Activated CD8-positive, alpha-beta memory T cell treated with anti-CD3 and anti-CD28 coated beads, Interleukin-2, amount 10 ng/mL, durations not matched to agents 7 days and 5 days (primary cell): ENCODE data around the gene CELA1. TPM values are rescaled to one million over a fixed set of nuclear protein-coding genes. Genes with fewer than 3 reads are reported as not detected.
"Not testable (repeated sequence)": the region's sequence is repeated elsewhere in the genome, so short reads cannot be mapped to it uniquely, and the experiment has no call there.

Experiments
- ATAC-seq: fragments of 150-1000 bp; cut with Tn5 transposase; one replicate; pipeline ENCODE4 v1.10.0; 2021; ENCODE audit warnings: moderate library complexity
- CTCF ChIA-PET: fragments of 350-600 bp; sonication (Branson Sonifier 250); formaldehyde crosslinking; loops from one replicate; lab custom pipeline; 2021; ENCODE audit warnings: antibody characterized with exemption; lab: Charles Lee
- DNase-seq: peaks from one replicate; pipeline ENCODE4 v3.0.0-alpha.2; 2020
- H3K27ac Mint-ChIP-seq: one replicate; pipeline ENCODE4 v1.8.0; 2021; ENCODE audit warnings: mild to moderate bottlenecking, mixed read lengths
- H3K27me3 Mint-ChIP-seq: one replicate; pipeline ENCODE4 v1.8.0; 2021; ENCODE audit warnings: mixed read lengths
- H3K36me3 Mint-ChIP-seq: one replicate; pipeline ENCODE4 v1.8.0; 2021; ENCODE audit warnings: mild to moderate bottlenecking, mixed read lengths
- H3K4me1 Mint-ChIP-seq: one replicate; pipeline ENCODE4 v1.8.0; 2021; ENCODE audit warnings: mixed read lengths
- H3K4me3 Mint-ChIP-seq: one replicate; pipeline ENCODE4 v1.8.0; 2021; ENCODE audit warnings: mild to moderate bottlenecking, moderate library complexity, mixed read lengths
- H3K9me3 Mint-ChIP-seq: one replicate; pipeline ENCODE4 v1.8.0; 2022; ENCODE audit warnings: low read depth, mixed read lengths
- total RNA-seq, 2 experiments: library from RNA; stranded (reverse); gene quantifications; one replicate each; pipeline ENCODE4 v1.2.3, GENCODE V29; 2021

CELA1 gene
- total RNA-seq, 2 experiments from 2014 or later, result not detected

DNA sequence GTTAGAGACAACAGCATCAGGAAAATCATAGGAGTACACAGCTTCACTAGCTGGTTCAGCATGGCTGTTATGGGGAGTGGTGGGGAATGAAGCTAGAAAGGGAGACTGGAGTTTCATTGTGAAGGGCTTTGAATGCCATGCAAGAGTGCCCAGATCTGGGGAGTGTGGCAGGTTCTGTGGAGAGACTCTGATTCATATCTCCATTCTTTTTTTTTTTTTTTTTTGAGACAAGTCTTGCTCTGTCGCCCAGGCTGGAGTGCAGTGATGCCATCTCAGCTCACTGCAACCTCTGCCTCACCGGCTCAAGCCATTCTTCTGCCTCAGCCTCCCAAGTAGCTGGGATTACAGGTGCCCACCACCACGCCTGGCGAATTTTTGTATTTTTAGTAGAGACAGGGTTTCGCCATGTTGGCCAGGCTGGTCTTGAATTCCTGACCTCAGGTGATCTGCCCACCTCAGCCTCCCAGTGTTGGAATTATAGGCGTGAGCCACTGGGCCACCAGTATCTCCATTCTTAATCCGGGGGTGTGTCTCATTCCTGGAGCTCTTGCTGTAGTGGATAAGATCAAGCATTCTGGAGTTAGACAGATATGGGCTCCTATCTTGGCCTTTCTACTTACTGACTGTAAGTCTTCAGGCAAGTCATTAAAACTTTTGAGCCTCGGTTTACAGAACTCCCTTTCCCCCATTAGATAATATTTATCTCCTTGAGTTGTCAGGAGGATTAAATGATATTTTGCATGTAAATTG is 28.2 kb downstream of the CELA1 start:
- DNase-seq, ATAC-seq, H3K27me3 Mint-ChIP-seq, H3K9me3 Mint-ChIP-seq: not testable (repeated sequence)
- CTCF ChIA-PET, result interaction anchor here (0.9 to 5.9 kb wide), 8 partner anchors 9 to 270 kb away, joined by 3 to 44 read pairs (median 4); partner anchors contain the start of genes LETMD1 and SMAGP
- Mint-ChIP-seq H3K36me3 (peaks cover 63% of the 10 kb centered on the region), H3K4me3 (peak overlapping the region; percentile 52), H3K27ac (peak overlapping the region; percentile 91), H3K4me1 (peaks cover 64% of the 10 kb centered on the region)

DNA sequence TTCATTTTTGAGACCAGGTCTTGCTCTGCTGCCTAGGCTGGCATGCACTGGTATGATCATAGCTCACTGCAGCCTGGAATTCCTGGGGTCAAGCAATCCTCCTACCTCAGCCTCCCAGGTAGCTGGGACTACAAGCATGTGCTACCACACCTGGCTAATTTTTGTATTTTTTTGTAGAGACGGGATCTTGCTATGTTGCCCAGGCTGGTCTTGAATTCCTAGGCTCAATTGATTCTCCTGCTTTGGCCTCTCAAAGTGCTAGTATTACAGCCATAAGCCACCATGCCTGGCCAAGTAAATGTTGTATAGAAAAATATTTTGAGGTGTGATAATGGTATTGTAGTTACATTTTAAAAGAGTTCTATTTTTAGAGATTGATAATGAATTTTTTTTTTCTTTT is 35.1 kb downstream of the CELA1 start:
- Mint-ChIP-seq H3K4me3 (no peak overlapping the region), H3K27ac (no peak overlapping the region), H3K36me3 (peaks cover 56% of the 10 kb centered on the region), H3K9me3 (no peaks in the 10 kb centered on the region), H3K4me1 (peaks cover 20% of the 10 kb centered on the region), H3K27me3 (no peaks in the 10 kb centered on the region)
- DNase-seq (no peak), ATAC-seq (no peak)
- CTCF ChIA-PET, result interaction anchor here (0.6 to 1.4 kb wide), 2 partner anchors 30 to 63 kb away, joined by 4 to 6 read pairs; no protein-coding TSS in a partner anchor

DNA sequence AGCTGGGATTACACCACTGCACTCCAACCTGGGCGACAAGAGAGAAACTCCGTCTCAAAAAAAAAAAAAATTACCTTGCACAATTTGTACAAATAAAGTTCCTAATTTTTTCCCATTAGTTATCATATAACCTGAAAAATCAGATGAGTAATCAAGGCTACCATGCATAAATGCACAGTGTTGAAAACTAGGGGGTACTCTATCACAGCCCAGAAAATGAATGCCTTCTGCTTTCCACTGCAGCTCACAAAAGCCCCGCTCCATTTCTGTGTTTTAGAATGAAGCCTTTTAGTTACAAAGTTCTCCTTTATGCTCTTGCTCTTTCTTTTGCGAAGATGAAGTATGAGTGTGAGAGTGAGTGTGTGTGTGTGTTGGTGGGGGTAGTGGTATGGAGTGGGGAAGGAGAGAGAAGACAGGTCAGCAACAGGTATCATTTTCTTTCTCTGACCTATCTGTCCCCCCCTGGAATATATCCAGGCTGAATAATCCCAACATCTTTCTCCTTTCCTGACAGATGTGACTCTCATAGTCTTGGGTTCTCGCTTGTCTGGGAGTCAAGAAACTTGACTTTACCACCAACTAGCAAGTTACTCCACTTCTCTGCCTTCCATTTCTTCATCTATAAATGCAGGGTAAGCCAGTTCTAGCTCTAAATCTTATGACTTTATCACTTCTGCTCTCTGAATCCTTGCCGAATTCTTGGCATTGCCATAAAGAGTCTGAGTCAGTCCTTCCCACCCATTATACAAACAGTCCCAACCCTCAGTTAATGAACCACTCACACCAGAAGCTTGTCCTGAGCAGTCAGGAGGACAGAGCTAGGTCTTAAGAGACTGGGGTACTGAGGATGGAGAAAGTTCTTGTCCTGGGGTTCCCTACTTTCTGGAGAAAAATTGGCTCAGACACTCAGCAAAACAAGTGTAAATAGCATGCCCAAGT is 38.6 kb downstream of the CELA1 start:
- DNase-seq, result no peak
- no peaks in the 10 kb centered on the region for H3K27me3 Mint-ChIP-seq
- H3K4me3 Mint-ChIP-seq, result no peak overlapping the region
- H3K9me3 Mint-ChIP-seq, result no peaks in the 10 kb centered on the region
- peaks cover 10% of the 10 kb centered on the region for H3K4me1 Mint-ChIP-seq
- no peak overlapping the region for H3K27ac Mint-ChIP-seq
- CTCF ChIA-PET, result interaction anchor here (0.6 to 1.4 kb wide), 3 partner anchors 10 to 33 kb away, joined by 3 to 6 read pairs (median 3); no protein-coding TSS in a partner anchor
- no peak for ATAC-seq
- peaks cover 48% of the 10 kb centered on the region for H3K36me3 Mint-ChIP-seq

DNA sequence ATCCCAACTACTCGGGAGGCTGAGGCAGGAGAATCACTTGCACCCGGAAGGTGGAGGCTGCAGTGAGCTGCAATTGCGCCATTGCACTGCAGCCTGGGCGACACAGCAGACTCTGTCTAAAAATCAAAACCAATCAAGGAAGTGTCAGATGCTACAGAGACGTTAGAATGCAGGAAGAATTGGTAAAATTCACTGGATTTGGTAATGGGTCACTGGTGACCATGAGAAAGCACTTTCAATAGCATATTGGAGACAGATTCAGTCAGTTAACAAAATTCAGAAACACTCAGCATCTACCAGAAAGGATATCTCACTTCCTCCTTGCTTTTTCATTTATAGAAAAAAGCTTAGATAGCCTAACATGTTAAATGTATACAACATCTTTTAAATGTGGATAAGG is 40.0 kb downstream of the CELA1 start:
- Mint-ChIP-seq H3K4me1 (peaks cover 5% of the 10 kb centered on the region), H3K27me3 (no peaks in the 10 kb centered on the region), H3K9me3 (no peaks in the 10 kb centered on the region), H3K36me3 (peaks cover 52% of the 10 kb centered on the region), H3K27ac (no peak overlapping the region), H3K4me3 (no peak overlapping the region)
- no peak for DNase-seq
- no peak for ATAC-seq
- CTCF ChIA-PET, result interaction anchor here (1.7 kb wide), 1 partner anchor 35 kb away, joined by 8 read pairs; no protein-coding TSS in a partner anchor

DNA sequence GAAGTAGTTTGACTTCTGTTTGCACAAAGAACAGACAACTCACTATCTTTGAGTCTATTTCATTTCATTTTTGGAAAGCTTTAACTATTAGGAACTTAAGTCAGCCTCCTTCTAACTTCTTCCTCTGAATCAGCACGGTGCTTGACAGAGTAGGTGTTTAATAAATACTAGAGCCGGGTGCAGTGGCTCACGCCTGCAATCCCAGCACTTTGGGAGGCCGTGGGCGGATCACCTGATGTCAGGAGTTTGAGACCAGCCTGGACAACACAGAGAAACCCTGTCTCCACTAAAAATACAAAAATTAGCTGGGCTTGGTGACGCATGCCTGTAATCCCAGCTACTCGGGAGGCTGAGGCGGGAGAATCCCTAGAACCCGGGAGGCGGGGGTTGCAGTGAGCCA is 45.7 kb downstream of the CELA1 start:
- not testable (repeated sequence) for H3K27me3 Mint-ChIP-seq, ATAC-seq, H3K4me3 Mint-ChIP-seq, H3K4me1 Mint-ChIP-seq, H3K9me3 Mint-ChIP-seq, DNase-seq, H3K27ac Mint-ChIP-seq
- CTCF ChIA-PET, result interaction anchor here (0.9 to 1.5 kb wide), 2 partner anchors 31 to 40 kb away, joined by 3 to 4 read pairs; no protein-coding TSS in a partner anchor
- peaks cover 42% of the 10 kb centered on the region for H3K36me3 Mint-ChIP-seq

DNA sequence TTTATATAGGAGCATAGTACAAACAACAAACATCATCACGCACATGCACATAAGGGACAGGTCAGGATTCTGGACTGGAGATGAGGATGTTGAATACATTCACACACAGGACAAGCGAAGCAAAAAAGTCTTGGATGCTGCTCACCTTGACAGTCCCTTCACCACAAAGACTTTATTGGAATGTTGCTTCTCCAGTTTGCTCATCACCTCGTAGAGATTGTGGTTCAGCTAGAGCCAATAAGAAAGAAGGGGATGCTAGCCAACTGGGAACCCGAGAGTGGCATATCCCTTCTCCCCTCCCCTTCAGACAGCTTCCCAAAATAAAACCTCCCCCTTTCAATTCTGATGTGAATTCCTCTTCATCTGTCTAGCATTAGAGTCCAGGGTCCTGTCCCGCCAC is 50.8 kb downstream of the CELA1 start:
- Mint-ChIP-seq H3K27ac (no peak overlapping the region), H3K27me3 (no peaks in the 10 kb centered on the region), H3K36me3 (peaks cover 46% of the 10 kb centered on the region), H3K4me1 (no peaks in the 10 kb centered on the region), H3K4me3 (no peak overlapping the region), H3K9me3 (no peaks in the 10 kb centered on the region)
- ATAC-seq, result no peak
- CTCF ChIA-PET, result interaction anchor here (1.7 kb wide), 1 partner anchor 46 kb away, joined by 5 read pairs; no protein-coding TSS in a partner anchor
- DNase-seq, result no peak

DNA sequence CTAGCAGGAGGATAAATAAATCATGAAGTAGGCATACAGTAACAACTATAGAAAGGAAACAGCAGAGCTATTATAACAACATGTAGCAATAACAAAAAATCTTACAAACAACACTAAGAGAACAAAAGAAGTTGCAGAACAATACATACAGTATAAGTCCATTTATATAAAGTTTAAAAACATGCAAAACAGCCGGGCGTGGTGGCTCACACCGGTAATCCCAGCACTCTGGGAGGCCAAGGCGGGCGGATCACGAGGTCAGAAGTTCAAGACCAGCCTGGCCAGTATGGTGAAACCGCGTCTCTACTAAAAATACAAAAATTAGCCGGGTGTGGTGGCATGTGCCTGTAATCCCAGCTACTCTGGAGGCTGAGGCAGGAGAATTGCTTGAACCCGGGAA is 52.4 kb downstream of the CELA1 start:
- not testable (repeated sequence) for H3K4me3 Mint-ChIP-seq, H3K4me1 Mint-ChIP-seq, H3K27me3 Mint-ChIP-seq, H3K9me3 Mint-ChIP-seq, DNase-seq, ATAC-seq
- Mint-ChIP-seq H3K27ac (peak overlapping the region; percentile 10), H3K36me3 (peaks cover 49% of the 10 kb centered on the region)
- CTCF ChIA-PET, result interaction anchor here (1.1 to 1.5 kb wide), 2 partner anchors 25 to 47 kb away, joined by 3 to 5 read pairs; no protein-coding TSS in a partner anchor

DNA sequence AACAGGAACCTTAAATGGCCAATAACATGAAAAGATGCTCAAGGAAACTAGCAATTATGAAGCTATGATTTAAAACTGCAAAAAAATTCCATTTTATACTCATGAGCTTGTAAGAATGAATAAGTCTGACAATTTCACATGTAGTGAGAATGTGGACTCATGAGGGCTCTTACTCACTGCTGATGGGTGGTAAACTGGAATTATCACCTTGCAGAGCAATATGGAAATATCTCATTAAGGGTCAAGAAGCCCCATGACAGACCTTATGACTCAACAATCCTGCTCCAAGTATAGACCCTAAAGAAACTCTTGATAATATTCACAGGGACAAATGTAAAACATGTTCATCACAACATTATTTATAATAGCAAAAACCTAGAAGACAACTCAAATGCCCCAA is 52.8 kb downstream of the CELA1 start:
- Mint-ChIP-seq H3K4me1 (no peaks in the 10 kb centered on the region), H3K27ac (peak overlapping the region; percentile 10), H3K36me3 (peaks cover 49% of the 10 kb centered on the region), H3K4me3 (no peak overlapping the region), H3K27me3 (no peaks in the 10 kb centered on the region), H3K9me3 (no peaks in the 10 kb centered on the region)
- no peak for ATAC-seq
- CTCF ChIA-PET, result interaction anchor here (1.1 to 1.5 kb wide), 2 partner anchors 26 to 48 kb away, joined by 3 to 5 read pairs; no protein-coding TSS in a partner anchor
- no peak for DNase-seq

DNA sequence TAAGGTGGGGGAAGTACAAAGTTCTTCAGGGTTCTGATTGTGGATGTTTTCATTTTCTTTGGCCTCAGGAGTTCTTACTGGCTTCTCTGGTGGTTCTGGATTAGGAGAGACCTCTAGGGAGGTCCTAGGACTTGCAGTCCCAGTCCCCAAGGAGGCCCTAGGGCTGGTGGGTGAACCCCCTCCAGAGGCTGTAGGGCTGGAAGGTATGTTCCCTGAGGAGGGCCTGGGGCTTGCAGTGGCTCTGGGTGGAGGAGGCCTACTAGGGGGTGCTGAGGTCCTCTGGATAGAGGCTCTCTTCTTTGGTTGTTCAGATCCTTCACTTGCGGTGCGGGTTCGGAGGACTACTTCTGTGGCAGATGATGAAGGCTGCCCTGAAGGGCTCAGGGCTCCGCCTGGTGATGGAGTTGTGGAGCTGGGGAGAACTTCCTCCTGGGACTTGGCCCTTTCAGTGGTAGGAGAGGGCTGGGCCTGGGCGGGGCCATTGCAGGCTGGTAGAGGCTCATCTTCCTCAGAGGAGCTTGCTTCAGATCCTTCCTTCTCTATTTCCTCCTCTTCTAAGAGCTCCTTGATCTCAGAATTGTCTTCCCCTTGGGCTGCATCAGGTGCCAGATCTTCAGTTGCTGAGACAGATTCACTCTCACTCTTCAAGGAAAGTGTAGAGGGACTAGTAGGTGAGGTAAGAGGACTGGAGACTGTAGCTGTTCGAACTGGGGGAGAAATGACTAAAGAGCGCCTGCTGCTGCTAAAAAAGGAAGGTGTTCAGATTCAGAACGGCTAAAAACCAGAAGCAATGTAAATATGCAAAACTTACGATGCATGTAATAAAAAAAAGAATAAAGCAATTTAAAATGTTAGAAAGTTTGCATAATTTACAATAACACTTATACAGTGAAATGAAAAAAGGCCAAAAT is 54.6 kb downstream of the CELA1 start:
- H3K4me1 Mint-ChIP-seq, H3K4me3 Mint-ChIP-seq, H3K27ac Mint-ChIP-seq, H3K9me3 Mint-ChIP-seq, H3K27me3 Mint-ChIP-seq, ATAC-seq, DNase-seq, CTCF ChIA-PET: not testable (repeated sequence)
- peaks cover 49% of the 10 kb centered on the region for H3K36me3 Mint-ChIP-seq

DNA sequence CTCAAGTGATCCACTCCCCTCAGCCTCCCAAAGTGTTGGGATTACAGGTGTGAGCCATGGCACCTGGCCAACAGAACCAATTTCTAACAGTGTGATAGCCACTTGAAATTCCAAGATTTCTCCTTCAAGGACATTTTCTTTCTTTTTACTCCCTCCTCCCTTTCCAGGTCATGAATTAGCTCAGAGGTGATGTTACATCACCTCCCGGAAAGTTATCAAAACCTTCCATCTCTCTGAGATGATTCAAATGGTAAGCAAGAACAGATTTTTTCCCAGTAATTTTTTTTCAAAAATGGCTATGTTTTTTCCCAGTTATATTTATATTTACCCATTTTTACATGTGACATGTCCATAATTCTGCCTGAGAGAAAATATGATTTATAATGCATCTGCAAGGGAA is 60.6 kb downstream of the CELA1 start:
- CTCF ChIA-PET, result interaction anchor here (0.6 to 1.4 kb wide), 3 partner anchors 13 to 55 kb away, joined by 3 to 7 read pairs (median 5); partner anchors contain the start of gene SMAGP

DNA sequence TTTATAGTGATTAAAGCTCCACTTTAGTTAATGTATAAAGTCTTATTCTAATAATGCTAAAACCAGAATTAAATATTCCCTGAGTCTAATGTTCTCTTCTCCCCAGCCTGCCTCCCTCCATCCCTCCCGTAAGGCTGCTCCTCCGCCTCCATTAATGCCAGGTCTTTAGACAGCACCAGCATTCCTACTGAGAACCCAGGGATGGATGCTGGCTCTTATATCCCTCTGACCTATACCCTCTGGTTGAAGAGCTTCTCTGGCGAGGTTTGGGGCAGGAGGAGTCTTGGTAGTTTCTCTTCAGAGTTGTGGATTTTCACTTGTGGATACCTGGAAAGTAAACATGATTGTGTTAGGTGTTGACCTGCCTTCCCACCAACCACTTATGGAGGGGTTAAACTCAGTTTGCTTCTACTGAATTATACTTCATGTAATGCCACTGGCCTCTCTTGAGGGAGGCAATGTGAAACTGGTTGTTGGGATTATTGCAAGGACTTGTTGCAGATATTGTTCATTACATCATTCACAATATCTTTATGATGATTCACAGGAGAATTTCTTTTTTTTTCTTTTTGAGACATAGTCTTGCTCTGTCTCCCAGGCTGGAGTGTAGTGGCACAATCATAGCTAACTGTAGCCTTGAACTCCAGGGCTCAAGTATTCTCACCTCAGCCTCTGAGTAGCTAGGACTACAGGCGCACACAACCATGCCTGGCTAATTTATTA is 65.1 kb downstream of the CELA1 start:
- ATAC-seq (no peak), DNase-seq (no peak)
- CTCF ChIA-PET, result interaction anchor here (0.9 to 2.4 kb wide), 4 partner anchors 19 to 216 kb away, joined by 3 to 8 read pairs (median 4); no protein-coding TSS in a partner anchor
- no peaks in the 10 kb centered on the region for H3K4me1 Mint-ChIP-seq
- H3K27ac Mint-ChIP-seq, result no peak overlapping the region
- H3K9me3 Mint-ChIP-seq, result no peaks in the 10 kb centered on the region
- H3K27me3 Mint-ChIP-seq, result no peaks in the 10 kb centered on the region
- H3K36me3 Mint-ChIP-seq, result peaks cover 24% of the 10 kb centered on the region
- H3K4me3 Mint-ChIP-seq, result no peak overlapping the region

More for the DNA sequence above, 60.6 kb downstream of the CELA1 start:
- Mint-ChIP-seq H3K4me3 (no peak overlapping the region), H3K4me1 (no peaks in the 10 kb centered on the region), H3K27ac (no peak overlapping the region), H3K9me3 (no peaks in the 10 kb centered on the region), H3K27me3 (no peaks in the 10 kb centered on the region), H3K36me3 (peaks cover 39% of the 10 kb centered on the region)
- ATAC-seq (no peak), DNase-seq (no peak)
